Measurements from ENCODE around the gene CDH13.

Gene CDH13

DNA sequence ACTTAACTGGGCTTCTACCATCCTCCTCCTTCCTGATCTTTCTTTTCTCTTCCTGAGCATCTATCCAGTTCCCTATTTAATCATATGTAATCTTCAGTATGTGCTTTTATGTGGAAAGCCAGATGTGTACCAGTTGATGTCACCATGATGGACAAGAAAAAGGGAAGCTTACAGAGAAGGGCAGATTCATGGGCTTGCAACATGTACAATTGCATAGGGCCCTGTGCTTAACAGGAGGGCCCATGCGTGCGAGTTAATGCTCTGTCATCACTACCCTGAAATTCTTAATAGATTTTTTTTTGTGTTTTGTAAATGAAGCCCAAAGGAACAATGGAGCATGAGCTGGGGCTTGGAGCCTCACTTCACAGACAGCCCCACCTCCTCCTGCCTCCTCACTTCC is 124.3 kb downstream of the CDH13 start:
- no peak for DNase-seq

GRCh38 chr16:82752172-82752571 is 125.4 kb downstream of the CDH13 start:
- DNase-seq, result no peak

DNA sequence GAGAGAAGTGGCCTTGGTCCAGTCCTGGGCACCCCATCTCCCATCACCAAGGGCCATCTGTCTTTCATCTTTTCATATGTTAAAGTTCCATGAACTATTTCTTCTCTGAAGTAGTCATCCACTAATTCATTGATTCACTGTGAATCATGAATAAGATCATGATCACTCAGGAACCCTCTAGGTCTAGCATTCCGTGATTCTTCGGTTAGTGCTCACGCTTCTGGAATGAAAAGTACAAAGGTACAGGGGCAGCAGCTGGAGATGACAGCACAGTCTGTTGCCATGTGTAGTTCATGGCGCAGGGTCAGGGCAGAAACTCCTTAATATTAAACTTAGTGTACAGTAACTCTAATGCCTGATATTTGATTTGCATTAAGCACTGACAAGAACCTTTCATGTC is 127.1 kb downstream of the CDH13 start:
- DNase-seq, result no peak

DNA sequence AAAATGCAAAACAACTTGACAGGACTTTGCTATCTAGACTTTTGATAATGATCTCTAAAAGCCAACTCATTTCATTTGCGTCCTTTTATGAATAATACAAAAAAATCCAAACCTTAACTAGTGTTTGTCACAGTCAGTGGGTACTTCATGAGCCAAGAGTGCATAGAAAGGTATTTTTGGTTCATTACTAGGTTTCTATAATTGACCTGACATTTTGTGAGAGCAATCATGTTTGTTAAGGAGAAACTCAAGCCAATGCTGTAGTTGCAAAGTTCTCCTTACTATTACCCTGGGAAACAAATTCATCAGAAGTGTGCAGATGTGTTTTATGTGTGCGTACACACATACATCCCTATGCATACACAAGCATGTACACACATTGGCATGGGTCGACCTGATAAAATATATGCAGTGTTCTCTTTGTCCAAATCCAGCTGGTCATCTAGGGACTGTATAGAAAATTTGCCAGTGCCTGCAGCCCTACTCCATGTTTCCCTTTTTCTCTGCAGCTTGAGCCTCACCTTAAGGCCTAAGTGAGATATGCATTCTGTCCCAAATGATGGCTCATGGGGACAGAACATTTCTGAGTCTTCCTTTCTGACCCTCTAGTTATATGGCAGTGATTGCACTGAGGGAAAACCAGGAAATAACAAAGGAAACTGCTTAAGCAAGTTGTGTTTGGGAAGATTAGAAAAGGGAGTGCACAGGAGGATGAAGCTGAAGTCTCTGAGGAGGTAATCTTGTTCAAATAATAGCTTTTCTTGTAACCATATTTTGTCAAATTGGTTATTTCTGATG is 128.1 kb downstream of the CDH13 start:
- DNase-seq, result no peak

- no peak for DNase-seq
These were observed 129.0 kb downstream of the CDH13 start for GRCh38 chr16:82755570-82756282.

DNA sequence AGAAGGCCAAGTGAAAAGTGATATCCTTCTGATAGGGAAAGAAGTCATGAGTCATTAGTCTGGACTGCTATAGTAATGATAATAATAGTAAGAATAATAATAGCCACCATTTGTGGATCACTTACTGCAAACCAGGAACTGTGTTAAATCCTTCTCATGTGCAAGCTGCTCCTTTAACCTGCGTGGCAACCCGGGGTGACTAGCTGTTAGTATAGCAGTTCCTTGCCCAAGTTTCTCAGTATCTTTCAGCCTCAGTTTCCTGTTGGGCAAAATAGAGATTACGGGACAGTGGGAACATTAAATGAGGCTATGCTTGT is 129.5 kb downstream of the CDH13 start:
- no peak for DNase-seq

DNA sequence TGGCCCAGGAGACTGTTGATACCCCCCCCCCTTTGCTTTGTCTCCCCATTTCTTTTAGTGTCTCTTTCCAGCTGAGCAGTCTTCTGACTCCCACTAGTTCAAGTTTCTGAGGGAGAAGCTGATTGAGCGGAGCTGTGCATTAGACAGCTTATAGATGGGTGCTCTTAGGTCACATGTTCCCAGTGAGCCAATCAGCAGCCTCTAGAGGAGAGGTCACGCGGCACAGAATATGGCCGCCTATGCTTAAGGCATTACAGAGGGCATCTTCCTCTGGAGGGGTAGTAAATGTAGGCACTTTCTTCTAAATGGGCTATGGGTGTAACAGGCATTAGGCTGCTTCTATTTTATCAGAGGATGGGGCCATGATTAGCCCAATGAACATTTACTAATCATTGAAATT is 131.6 kb downstream of the CDH13 start:
- DNase-seq, result no peak

DNA sequence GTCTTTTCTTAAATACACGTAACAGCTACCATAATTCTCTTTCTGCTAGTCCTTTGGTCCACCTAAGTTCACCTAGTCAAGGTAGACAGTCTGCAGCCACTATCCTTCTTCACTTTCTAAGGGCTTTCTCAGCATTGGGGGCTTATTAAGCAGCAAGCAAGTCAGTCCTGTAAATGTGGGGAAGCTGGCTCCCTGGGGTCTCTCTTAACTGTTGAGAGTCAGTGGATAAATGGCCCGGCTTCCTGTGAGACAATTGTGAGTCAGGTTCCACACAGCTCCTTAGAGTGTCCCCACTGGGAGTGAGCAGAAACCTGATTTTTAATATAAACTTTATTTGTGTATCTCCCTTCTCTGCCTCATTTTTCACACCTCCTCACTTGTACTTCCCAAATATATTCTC is 132.1 kb downstream of the CDH13 start:
- DNase-seq, result no peak

DNA sequence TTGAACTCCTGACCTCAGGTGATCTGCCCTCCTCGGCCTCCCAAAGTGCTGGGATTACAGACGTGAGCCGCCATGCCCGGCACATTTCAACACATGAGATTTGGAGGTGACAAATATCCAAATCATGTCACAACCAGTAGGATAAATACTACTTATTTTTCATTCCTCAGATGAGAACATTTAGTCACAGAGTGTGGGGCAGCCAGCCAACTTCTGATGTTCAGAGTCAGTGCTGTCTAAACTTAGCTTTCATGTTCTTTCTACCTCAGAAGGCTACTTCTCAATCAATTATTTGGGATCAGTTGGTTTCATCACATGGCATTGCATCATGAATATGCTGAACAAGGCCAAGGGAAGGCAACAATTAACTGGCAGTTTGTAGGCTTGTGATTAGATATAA is 134.5 kb downstream of the CDH13 start:
- DNase-seq, result no peak

- DNase-seq, result no peak
These were observed 135.1 kb downstream of the CDH13 start for GRCh38 chr16:82761858-82762257.

DNA sequence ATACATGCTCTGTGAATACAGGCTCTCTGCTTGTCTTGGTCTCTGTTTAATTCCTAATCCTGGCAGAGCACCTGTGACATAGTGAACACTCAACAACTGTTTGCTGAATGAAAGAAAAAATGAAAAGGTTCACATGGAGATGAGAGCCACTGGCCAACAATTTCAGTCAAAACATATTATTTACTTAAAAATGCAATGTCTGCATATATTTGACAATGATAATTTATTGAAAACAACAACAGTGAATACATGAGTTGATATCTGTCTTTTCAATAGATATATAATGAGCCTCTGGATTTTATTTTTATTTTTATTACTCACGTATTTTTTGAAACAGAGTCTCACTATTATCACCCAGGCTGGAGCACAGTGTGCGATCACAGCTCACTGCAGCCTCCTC is 136.6 kb downstream of the CDH13 start:
- no peak for DNase-seq

GRCh38 chr16:82767198-82767597 is 140.4 kb downstream of the CDH13 start:
- DNase-seq, result no peak

- no peak for DNase-seq
These were observed 141.0 kb downstream of the CDH13 start for GRCh38 chr16:82767808-82768207.

GRCh38 chr16:82769845-82770244 is 143.1 kb downstream of the CDH13 start:
- no peak for DNase-seq

- DNase-seq, result no peak
These were observed 145.4 kb downstream of the CDH13 start for GRCh38 chr16:82772215-82772614.

DNA sequence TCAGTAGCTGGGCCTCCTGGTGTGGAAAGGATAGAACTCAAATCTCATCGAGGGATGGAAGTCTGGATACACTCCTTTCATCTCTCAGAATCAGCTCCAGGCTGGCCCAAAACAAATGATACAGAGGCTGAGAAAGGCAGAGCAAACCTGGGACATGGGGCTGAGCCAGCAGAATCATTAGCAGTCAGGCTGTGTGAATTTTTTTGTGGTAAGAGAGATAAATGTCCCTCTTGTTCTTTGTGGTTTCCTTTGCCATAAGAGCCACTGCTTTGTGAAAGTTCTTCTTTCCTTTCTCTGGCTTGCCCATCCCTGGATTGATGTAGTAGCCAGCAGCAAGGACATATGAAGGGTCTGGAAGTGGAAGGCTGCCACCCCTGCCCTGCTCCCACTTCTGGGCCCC is 146.2 kb downstream of the CDH13 start:
- DNase-seq, result no peak

DNA sequence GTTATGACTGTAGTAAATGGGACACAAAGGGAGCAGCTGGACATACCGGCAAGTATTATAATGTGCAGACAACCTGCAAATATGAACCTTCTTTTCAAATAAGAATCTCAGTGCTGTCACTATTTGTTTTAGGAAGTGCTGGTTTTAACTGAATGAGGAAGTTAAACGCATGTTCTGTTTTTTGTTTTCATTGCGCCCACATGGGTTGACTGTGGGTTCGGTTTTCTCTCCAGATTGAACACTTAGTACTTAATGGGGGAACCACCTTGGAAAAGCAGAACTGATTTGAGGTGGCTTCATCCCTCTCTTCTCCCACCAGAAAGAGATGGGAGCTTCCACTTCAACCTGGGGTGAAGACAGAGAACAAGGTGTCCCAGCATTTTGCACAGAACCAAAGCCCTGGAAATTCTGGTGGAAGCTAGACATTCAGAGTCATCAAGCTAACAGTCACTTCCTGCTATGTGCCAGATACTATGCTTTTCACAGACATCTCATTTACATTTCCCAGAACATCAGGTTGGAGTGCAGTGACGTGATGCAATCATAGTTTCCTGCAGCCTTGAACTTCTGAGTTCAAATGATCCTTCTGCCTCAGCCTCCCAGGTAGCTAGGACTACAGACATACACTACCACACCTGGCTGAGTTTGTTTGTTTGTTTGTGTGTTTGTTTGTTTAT is 149.8 kb downstream of the CDH13 start:
- DNase-seq, result no peak

DNA sequence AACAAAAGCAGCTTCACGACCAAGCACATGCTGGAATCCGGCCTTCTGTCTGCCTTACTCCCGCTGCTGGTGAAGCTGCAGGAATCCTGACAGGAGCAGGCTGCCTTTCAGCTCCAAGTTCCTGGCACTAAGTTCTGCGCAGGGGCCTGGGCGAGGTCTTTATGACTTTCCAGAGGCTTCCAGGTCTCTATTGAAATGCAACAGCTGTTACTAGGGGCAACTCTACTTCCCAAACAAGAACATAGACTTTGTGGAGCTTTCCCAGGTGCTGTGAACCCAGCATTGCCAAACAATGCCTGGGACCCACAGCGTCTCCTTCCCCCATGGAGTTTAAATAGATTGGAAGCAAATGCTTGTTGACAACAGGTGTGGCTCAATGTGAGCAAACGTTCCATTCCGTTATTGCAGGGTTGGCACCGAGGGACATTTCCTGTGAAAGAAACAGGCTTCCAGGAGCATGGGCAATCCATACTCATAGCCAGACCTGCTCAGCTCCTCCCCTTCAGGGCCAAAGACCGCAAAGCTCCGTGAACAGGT is 156.0 kb downstream of the CDH13 start:
- DNase-seq, result no peak

DNA sequence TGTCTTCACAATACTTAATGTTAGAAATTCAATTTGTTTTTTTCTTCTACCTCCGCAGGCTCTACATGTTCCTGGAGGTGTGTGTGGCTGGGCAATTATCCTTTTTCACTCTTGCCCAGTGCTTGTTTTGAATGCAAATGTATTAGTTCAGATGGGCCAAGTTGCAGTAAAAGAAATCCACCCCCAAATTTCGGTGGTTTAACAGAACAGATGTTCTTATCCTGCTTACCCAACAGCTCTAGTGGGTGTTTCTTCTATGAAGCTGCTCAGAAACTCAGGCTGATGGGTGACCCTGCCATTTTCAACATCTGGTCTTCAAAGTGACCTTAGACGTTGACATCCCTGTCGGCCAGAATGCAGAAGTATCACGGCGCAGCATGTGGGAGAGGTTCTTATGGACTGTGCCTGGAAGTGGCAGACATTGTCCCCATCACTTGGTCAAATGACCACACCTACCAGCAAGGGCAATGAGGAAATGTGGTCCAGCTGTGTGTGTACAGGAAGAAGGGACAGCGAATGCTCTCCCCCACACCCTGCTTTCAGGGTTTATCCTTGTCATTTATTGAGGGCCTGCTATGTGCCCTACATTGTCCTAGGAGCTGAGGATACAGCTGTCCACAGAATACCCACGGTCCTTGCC is 157.3 kb downstream of the CDH13 start:
- no peak for DNase-seq

DNA sequence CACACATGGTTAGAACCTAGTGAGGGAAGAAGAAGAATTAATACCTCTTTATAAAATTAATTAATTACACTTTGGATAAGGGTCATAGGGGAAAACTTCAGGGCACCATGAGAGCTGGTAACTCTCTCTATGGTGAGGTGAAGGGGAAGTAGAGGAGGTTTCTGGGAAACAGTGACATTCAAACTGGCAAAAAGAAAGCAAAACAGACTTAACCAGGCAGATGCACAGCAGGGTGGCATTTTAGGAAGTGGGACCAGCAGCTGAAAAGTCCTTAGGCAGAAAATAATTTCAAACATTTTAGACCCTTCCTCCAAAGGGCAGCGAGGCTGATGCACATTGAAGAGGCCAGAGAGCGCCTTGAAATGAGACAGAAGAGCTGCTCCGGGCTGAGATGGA is 157.8 kb downstream of the CDH13 start:
- no peak for DNase-seq

DNA sequence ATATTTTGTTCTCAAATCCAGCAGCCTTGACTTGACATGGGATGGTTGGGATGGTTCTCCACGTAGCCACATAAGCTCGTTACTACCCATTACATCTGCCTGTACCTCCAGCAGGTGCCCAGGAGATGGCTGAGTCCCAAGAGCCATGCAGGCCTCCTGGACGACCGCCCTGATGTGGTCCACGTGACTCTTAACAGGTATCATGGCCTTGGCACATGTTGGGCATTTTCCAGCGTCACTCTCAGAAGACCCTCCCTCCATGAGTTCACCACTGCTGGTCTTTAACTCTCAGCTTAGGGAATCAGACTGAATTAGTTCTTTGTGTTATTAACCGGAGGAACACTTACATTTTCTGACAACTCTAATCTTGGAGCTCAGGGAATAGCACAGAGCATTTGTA is 161.5 kb downstream of the CDH13 start:
- no peak for DNase-seq

DNA sequence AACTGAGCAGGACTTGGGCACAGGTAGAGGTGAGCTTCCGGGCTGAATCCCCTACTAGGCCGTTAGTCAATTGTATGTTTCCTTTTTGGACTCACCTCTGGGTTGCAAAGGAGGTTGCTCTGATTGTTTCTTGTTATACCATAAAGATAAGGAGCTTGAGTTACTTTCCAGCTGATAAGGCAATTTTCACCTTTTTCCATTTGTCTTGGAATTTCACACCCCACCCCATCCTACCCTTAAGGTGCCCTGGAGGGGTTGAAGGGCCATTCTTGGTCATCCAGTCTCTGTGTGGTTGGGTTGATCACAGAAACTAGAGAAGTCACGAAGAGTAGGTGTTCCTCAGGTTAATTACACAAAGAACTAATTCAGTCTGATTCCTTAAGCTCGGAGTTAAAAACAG is 162.2 kb downstream of the CDH13 start:
- no peak for DNase-seq

DNA sequence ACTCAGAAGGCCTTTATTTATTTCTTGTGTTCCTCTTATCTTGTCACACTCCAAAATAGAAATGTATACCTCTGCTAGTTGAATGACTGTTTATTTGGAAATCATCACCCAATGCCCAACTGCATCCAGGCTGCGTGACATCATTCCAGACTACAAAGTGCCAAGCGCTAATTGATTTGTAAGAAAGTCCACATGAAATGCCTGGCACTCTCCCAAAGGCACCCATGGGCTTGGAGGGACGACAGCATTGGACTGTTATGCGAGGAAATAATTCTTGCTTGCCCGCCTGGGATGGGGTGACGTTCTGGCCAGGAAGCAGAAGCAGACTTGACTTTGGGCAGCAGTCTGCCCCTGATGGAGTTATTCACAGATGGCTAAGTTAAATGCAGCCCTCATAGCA is 165.9 kb downstream of the CDH13 start:
- DNase-seq, result no peak

Measured in central memory CD4-positive, alpha-beta T cell (primary cell).